T-helper 2 cell treated with Interferon-gamma antibody and Interleukin-4, amounts not matched to agents 5 μg/mL and 100 μg/mL, for 36 hours (primary cell): ENCODE data around the gene TYR.

ENCODE experiments used
- DNase-seq: peaks from one replicate; pipeline ENCODE4 v3.0.0; 2021; ENCODE audit warnings: low spot score
- H3K27ac Mint-ChIP-seq: one replicate; pipeline ENCODE4 v1.8.0; 2021; ENCODE audit warnings: mild to moderate bottlenecking, mixed read lengths
- H3K27me3 Mint-ChIP-seq: one replicate; pipeline ENCODE4 v1.8.0; 2021; ENCODE audit warnings: low read depth, mixed read lengths
- H3K36me3 Mint-ChIP-seq: one replicate; pipeline ENCODE4 v1.8.0; 2021; ENCODE audit warnings: low read depth, mixed read lengths
- H3K4me1 Mint-ChIP-seq: one replicate; pipeline ENCODE4 v1.8.0; 2021; ENCODE audit warnings: low read depth, mixed read lengths
- H3K4me3 Mint-ChIP-seq: one replicate; pipeline ENCODE4 v1.8.0; 2022; ENCODE audit warnings: mild to moderate bottlenecking, moderate library complexity, mixed read lengths
- H3K9me3 Mint-ChIP-seq: one replicate; pipeline ENCODE4 v1.8.0; 2021; ENCODE audit warnings: mixed read lengths

TYR gene

DNA sequence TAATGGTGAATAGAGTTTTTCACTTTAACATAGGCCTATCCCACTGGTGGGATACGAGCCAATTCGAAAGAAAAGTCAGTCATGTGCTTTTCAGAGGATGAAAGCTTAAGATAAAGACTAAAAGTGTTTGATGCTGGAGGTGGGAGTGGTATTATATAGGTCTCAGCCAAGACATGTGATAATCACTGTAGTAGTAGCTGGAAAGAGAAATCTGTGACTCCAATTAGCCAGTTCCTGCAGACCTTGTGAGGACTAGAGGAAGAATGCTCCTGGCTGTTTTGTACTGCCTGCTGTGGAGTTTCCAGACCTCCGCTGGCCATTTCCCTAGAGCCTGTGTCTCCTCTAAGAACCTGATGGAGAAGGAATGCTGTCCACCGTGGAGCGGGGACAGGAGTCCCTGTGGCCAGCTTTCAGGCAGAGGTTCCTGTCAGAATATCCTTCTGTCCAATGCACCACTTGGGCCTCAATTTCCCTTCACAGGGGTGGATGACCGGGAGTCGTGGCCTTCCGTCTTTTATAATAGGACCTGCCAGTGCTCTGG is at the start of gene TYR:
Gene TYR, plus strand, starts transcription at position 185 of the 541 bp plus-strand sequence. Its CDS starts 79 bp downstream, at position 264.
- Mint-ChIP-seq H3K27me3 (no peaks in the 10 kb centered on the region), H3K36me3 (no peaks in the 10 kb centered on the region), H3K4me3 (no peak within 1 kb of the TSS), H3K4me1 (no peaks in the 10 kb centered on the region), H3K9me3 (no peaks in the 10 kb centered on the region), H3K27ac (no peak within 1 kb of the TSS)
- no peak for DNase-seq

DNA sequence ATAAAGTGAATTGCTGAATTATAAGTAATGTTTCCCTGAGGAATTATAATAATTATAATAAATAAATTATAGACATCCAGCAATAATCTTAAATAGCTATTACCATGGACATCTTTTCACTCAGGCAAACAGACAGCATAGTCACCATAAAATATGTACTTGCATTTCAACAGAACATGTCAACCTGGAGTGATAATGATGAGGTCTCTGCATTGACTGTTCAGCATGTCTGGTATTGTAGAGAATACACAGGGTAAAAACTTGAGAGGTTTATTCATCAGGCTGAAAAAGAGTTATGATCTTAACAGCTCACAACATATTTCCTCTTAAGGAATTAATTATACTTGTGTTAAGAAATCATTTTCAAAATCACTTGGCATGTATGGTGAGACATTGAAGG is 41.1 kb upstream of the TYR start:
- Mint-ChIP-seq H3K36me3 (no peaks in the 10 kb centered on the region), H3K27me3 (no peaks in the 10 kb centered on the region)

GRCh38 chr11:89147229-89147628 is 30.4 kb upstream of the TYR start:
- no peak overlapping the region for H3K4me3 Mint-ChIP-seq

More for the DNA sequence above, 41.1 kb upstream of the TYR start:
- DNase-seq, result no peak
- H3K4me1 Mint-ChIP-seq, result no peaks in the 10 kb centered on the region
- no peaks in the 10 kb centered on the region for H3K9me3 Mint-ChIP-seq
- H3K4me3 Mint-ChIP-seq, result no peak overlapping the region
- no peak overlapping the region for H3K27ac Mint-ChIP-seq

DNA sequence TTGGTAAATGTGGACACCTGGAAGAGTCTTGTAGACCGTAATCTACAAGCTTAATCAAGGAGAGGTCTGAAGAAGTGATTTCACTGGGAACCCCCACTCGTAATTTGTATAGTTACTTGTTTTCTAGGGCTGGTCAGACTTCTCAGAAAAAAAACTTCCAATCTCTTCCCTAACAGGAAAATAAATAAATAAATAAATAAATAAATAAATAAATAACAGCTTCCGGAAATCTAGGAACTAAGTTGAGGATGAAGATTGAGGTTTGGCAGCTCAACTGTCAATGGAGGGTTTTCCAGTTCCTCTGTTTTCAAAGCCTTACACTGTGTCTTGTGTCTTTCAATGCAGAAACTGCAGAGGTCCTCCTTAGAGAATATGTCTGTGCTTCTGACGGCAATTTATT is 17.7 kb upstream of the TYR start:
- DNase-seq, result no peak
- no peaks in the 10 kb centered on the region for H3K4me1 Mint-ChIP-seq
- no peaks in the 10 kb centered on the region for H3K27me3 Mint-ChIP-seq

More at GRCh38 chr11:89147229-89147628, 30.4 kb upstream of the TYR start:
- Mint-ChIP-seq H3K27me3 (no peaks in the 10 kb centered on the region), H3K36me3 (no peaks in the 10 kb centered on the region), H3K27ac (no peak overlapping the region), H3K4me1 (no peaks in the 10 kb centered on the region), H3K9me3 (no peaks in the 10 kb centered on the region)
- DNase-seq, result no peak

GRCh38 chr11:89161949-89162348 is 15.7 kb upstream of the TYR start:
- H3K4me1 Mint-ChIP-seq, result no peaks in the 10 kb centered on the region
- no peak overlapping the region for H3K27ac Mint-ChIP-seq
- no peaks in the 10 kb centered on the region for H3K36me3 Mint-ChIP-seq
- no peak for DNase-seq
- no peaks in the 10 kb centered on the region for H3K27me3 Mint-ChIP-seq
- H3K4me3 Mint-ChIP-seq, result no peak overlapping the region
- H3K9me3 Mint-ChIP-seq, result no peaks in the 10 kb centered on the region

More for the DNA sequence above, 17.7 kb upstream of the TYR start:
- no peaks in the 10 kb centered on the region for H3K9me3 Mint-ChIP-seq
- no peaks in the 10 kb centered on the region for H3K36me3 Mint-ChIP-seq
- H3K27ac Mint-ChIP-seq, result no peak overlapping the region
- no peak overlapping the region for H3K4me3 Mint-ChIP-seq

- no peak for DNase-seq
- Mint-ChIP-seq H3K27me3 (no peaks in the 10 kb centered on the region), H3K36me3 (no peaks in the 10 kb centered on the region), H3K4me1 (no peaks in the 10 kb centered on the region), H3K9me3 (no peaks in the 10 kb centered on the region), H3K4me3 (no peak overlapping the region), H3K27ac (no peak overlapping the region)
Observed at GRCh38 chr11:89163686-89164085, 14.0 kb upstream of the TYR start.

DNA sequence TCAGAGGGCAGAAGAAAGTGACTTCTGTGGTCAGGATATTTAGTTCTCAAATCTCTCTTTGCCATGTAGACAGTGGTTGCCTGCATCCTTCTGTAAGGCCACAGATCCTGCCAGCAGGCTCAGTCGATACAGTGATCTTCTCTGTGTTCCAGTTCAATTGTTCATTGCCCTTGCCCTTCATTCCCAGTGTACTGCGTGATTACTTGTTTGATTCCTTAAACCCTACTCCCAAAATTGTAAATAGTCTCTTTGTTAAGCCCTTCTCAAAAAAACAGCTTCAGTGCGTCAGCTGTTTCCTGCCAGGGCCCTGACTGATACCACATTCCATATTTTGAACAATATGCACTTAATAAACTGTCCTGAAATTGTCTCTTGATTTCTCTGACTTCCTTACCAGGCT is 9.3 kb upstream of the TYR start:
- H3K4me1 Mint-ChIP-seq, result no peaks in the 10 kb centered on the region
- no peaks in the 10 kb centered on the region for H3K27me3 Mint-ChIP-seq
- no peaks in the 10 kb centered on the region for H3K9me3 Mint-ChIP-seq
- no peak for DNase-seq
- no peak overlapping the region for H3K4me3 Mint-ChIP-seq
- no peaks in the 10 kb centered on the region for H3K36me3 Mint-ChIP-seq
- H3K27ac Mint-ChIP-seq, result no peak overlapping the region

DNA sequence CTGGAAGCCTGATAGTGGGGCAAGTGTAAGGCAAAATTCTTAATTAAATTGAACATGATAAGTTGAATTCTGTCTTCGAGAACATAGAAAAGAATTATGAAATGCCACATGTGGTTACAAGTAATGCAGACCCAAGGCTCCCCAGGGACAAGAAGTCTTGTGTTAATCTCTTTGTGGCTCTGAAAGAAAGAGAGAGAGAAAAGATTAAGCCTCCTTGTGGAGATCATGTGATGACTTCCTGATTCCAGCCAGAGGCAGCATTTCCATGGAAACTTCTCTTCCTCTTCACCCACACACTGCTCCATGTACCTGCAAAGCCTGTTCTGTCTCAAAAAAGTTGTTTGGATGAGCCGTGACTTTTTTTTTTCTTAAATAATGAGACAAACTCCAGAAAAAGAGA is 1.9 kb upstream of the TYR start:
- no peaks in the 10 kb centered on the region for H3K4me1 Mint-ChIP-seq
- H3K27ac Mint-ChIP-seq, result no peak overlapping the region
- H3K36me3 Mint-ChIP-seq, result no peaks in the 10 kb centered on the region
- no peak overlapping the region for H3K4me3 Mint-ChIP-seq
- no peaks in the 10 kb centered on the region for H3K9me3 Mint-ChIP-seq
- no peaks in the 10 kb centered on the region for H3K27me3 Mint-ChIP-seq
- DNase-seq, result no peak

GRCh38 chr11:89176938-89177337 is 737 bp upstream of the TYR start:
- no peak overlapping the region for H3K4me3 Mint-ChIP-seq
- no peaks in the 10 kb centered on the region for H3K4me1 Mint-ChIP-seq
- H3K27me3 Mint-ChIP-seq, result no peaks in the 10 kb centered on the region
- no peaks in the 10 kb centered on the region for H3K36me3 Mint-ChIP-seq
- no peak overlapping the region for H3K27ac Mint-ChIP-seq
- H3K9me3 Mint-ChIP-seq, result no peaks in the 10 kb centered on the region
- no peak for DNase-seq

DNA sequence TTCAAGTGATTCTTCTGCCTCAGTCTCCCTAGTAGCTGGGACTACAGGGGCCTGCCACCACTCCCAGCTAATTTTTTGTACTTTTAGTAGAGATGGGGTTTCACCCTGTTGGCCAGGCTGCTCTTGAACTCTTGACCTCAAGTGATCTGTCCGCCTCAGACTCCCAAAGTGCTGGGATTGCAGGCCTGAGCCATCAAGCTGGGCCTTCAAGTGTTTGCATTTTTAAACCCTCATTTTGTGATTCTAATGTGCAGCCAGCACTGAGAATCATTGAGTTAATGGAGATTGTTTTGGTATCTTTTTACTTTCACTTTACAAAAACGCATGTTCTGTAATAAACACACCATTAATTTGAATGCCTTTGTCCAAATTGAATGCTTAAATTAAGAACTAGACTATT is 3.4 kb downstream of the TYR start:
- H3K4me3 Mint-ChIP-seq, result no peak overlapping the region
- H3K27ac Mint-ChIP-seq, result no peak overlapping the region
- H3K27me3 Mint-ChIP-seq, result no peaks in the 10 kb centered on the region
- DNase-seq, result no peak
- H3K9me3 Mint-ChIP-seq, result no peaks in the 10 kb centered on the region
- H3K36me3 Mint-ChIP-seq, result no peaks in the 10 kb centered on the region
- H3K4me1 Mint-ChIP-seq, result no peaks in the 10 kb centered on the region

GRCh38 chr11:89182773-89183518 is 5.3 kb downstream of the TYR start:
- no peak for DNase-seq
- Mint-ChIP-seq H3K4me1 (no peaks in the 10 kb centered on the region), H3K9me3 (no peaks in the 10 kb centered on the region), H3K36me3 (no peaks in the 10 kb centered on the region), H3K27ac (no peak overlapping the region), H3K27me3 (no peaks in the 10 kb centered on the region), H3K4me3 (no peak overlapping the region)

GRCh38 chr11:89184021-89184420 is 6.3 kb downstream of the TYR start:
- Mint-ChIP-seq H3K27me3 (no peaks in the 10 kb centered on the region), H3K4me1 (no peaks in the 10 kb centered on the region)

GRCh38 chr11:89189776-89190175 is 12.1 kb downstream of the TYR start:
- Mint-ChIP-seq H3K27ac (no peak overlapping the region), H3K4me3 (no peak overlapping the region), H3K27me3 (no peaks in the 10 kb centered on the region), H3K9me3 (no peaks in the 10 kb centered on the region), H3K4me1 (no peaks in the 10 kb centered on the region), H3K36me3 (no peaks in the 10 kb centered on the region)
- DNase-seq, result no peak

More at GRCh38 chr11:89184021-89184420, 6.3 kb downstream of the TYR start:
- H3K4me3 Mint-ChIP-seq, result no peak overlapping the region
- no peaks in the 10 kb centered on the region for H3K9me3 Mint-ChIP-seq
- H3K27ac Mint-ChIP-seq, result no peak overlapping the region
- no peaks in the 10 kb centered on the region for H3K36me3 Mint-ChIP-seq
- no peak for DNase-seq

GRCh38 chr11:89201138-89201537 is 23.5 kb downstream of the TYR start:
- Mint-ChIP-seq H3K27me3 (no peaks in the 10 kb centered on the region), H3K9me3 (no peaks in the 10 kb centered on the region), H3K4me1 (no peaks in the 10 kb centered on the region), H3K27ac (no peak overlapping the region), H3K4me3 (no peak overlapping the region), H3K36me3 (no peaks in the 10 kb centered on the region)
- DNase-seq, result no peak

DNA sequence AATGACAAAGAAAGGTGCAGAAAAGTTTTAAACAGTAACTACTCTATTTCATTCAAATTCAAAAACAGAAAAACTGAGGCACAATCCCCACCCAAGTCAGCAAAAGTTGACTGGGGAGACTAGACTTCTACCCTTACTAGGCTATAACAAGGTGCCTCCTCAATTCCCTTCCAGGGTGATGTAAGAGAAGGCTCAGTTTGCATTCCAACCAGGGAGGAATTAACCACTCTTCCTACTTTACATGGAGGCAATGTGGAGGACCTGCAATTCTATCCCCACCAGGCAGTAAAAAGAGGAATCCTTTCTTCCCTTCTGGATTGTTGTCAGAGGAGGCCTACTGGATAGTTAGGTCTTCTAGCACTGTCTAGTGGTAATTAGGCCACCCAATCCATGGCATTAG is 26.1 kb downstream of the TYR start:
- DNase-seq, result no peak
- Mint-ChIP-seq H3K4me3 (no peak overlapping the region), H3K27ac (no peak overlapping the region), H3K9me3 (no peaks in the 10 kb centered on the region), H3K36me3 (no peaks in the 10 kb centered on the region), H3K27me3 (no peaks in the 10 kb centered on the region), H3K4me1 (no peaks in the 10 kb centered on the region)
